Tibial artery (tissue), 4 donors: ENCODE data around the gene ALOX5AP.

Experiments used
- DNase-seq, 2 donors: peaks; one replicate each; pipeline ENCODE4 v3.0.0-alpha.2; 2019
- H3K27ac ChIP-seq, 2 donors: fragments of 200-600 bp; sonication (generic) in 1 of 2; 1 replicate in 1 of 2; 2 replicates in 1 of 2; pipeline ENCODE4 v1.5.1; 2018 to 2019; ENCODE audit warnings: mild to moderate bottlenecking in 1 of 2
- H3K27me3 ChIP-seq, 2 donors: fragments of 200-600 bp; sonication (generic) in 1 of 2; one replicate each; pipeline versions ENCODE4 v1.5.1 to v1.6.0; 2016 to 2019
- H3K36me3 ChIP-seq, 3 donors: fragments of 200-600 bp; sonication (generic) in 2 of 3; one replicate each; pipeline ENCODE4 v1.5.1; 2016 to 2019; ENCODE audit warnings: mild to moderate bottlenecking in 2 of 3
- H3K4me1 ChIP-seq, 4 donors: fragments of 200-600 bp; sonication (generic) in 2 of 4; 1 replicate in 3 of 4; 2 replicates in 1 of 4; pipeline ENCODE4 v1.5.1; 2016 to 2019
- H3K4me3 ChIP-seq, 2 donors: fragments of 200-600 bp; sonication (generic) in 1 of 2; 1 replicate in 1 of 2; 2 replicates in 1 of 2; pipeline ENCODE4 v1.5.1; 2018 to 2019; ENCODE audit warnings: mild to moderate bottlenecking in 2 of 2
- H3K9me3 ChIP-seq, 3 donors: fragments of 200-600 bp; sonication (generic) in 1 of 3; one replicate each; pipeline ENCODE4 v1.5.1; 2016 to 2019
- CTCF ChIP-seq, 2 experiments: fragments of 200-600 bp in 1 of 2; fragments of 450-650 bp in 1 of 2; IDR thresholded peaks; one replicate each; pipeline ENCODE4 v1.5.1; 2017 to 2019; ENCODE audit warnings: antibody characterized with exemption in 2 of 2, mild to moderate bottlenecking in 1 of 2, moderate library complexity in 1 of 2
- intact Hi-C: fragments of 100-400 bp; cut with DNase I; formaldehyde crosslinking; loops from one replicate; pipeline ENCODE4 v1.15.0; 2023; ENCODE audit warnings: low total_unique reads

ALOX5AP gene

GRCh38 chr13:30729801-30730200 lies 5.5 kb upstream of the ALOX5AP start:
- intact Hi-C loops, result loop anchor here (5.0 kb wide), 1 partner anchor 42 kb away; no protein-coding TSS in a partner anchor
- Histone ChIP-seq H3K9me3 (no peaks in the 10 kb centered on the region), H3K27ac (peak overlapping the region; percentile 59 to 63), H3K27me3 (no peaks in the 10 kb centered on the region), H3K4me3 (no peak overlapping the region), H3K36me3 (no peaks in the 10 kb centered on the region), H3K4me1 (peaks cover 0 to 47% (median 15%) of the 10 kb centered on the region in 4 donors)
- DNase-seq, result no peak
- TF ChIP-seq CTCF (IDR thresholded peaks at IDR 0.05), result no peak

GRCh38 chr13:30730526-30730925 lies 4.8 kb upstream of the ALOX5AP start:
- no peak for TF ChIP-seq CTCF (IDR thresholded peaks at IDR 0.05)
- H3K27me3 ChIP-seq, result no peaks in the 10 kb centered on the region
- intact Hi-C loops, result loop anchor here (5.0 kb wide), 1 partner anchor 43 kb away; no protein-coding TSS in a partner anchor
- peaks cover 0 to 42% (median 12%) of the 10 kb centered on the region in 4 donors for H3K4me1 ChIP-seq
- no peak for DNase-seq
- H3K9me3 ChIP-seq, result no peaks in the 10 kb centered on the region
- no peak overlapping the region for H3K4me3 ChIP-seq
- H3K36me3 ChIP-seq, result no peaks in the 10 kb centered on the region
- peak overlapping the region; percentile 59 to 63 for H3K27ac ChIP-seq

GRCh38 chr13:30731361-30732045 lies 3.8 kb upstream of the ALOX5AP start:
- no peak overlapping the region for H3K27ac ChIP-seq
- H3K4me3 ChIP-seq, result no peak overlapping the region
- H3K36me3 ChIP-seq, result no peaks in the 10 kb centered on the region
- intact Hi-C loops, result loop anchor here (5.0 kb wide), 1 partner anchor 44 kb away; no protein-coding TSS in a partner anchor
- no peaks in the 10 kb centered on the region for H3K9me3 ChIP-seq
- no peak for TF ChIP-seq CTCF (IDR thresholded peaks at IDR 0.05)
- peaks cover 0 to 32% (median 10%) of the 10 kb centered on the region in 4 donors for H3K4me1 ChIP-seq
- DNase-seq, result no peak
- no peaks in the 10 kb centered on the region for H3K27me3 ChIP-seq

- Histone ChIP-seq H3K36me3 (no peaks in the 10 kb centered on the region), H3K9me3 (no peaks in the 10 kb centered on the region), H3K4me3 (no peak overlapping the region), H3K4me1 (peaks cover 0 to 32% (median 10%) of the 10 kb centered on the region in 4 donors), H3K27ac (no peak overlapping the region), H3K27me3 (no peaks in the 10 kb centered on the region)
- TF ChIP-seq CTCF (IDR thresholded peaks at IDR 0.05), result no peak
- no peak for DNase-seq
- intact Hi-C loops, result loop anchor here (5.0 kb wide), 1 partner anchor 45 kb away; no protein-coding TSS in a partner anchor
Observed at GRCh38 chr13:30732046-30732390, 3.3 kb upstream of the ALOX5AP start.

- Histone ChIP-seq H3K4me3 (no peak overlapping the region), H3K27me3 (no peaks in the 10 kb centered on the region), H3K4me1 (peaks cover 0 to 14% (median 6%) of the 10 kb centered on the region in 4 donors), H3K27ac (no peak overlapping the region), H3K9me3 (no peaks in the 10 kb centered on the region), H3K36me3 (no peaks in the 10 kb centered on the region)
- no peak for DNase-seq
- intact Hi-C loops, result loop anchor here (5.0 kb wide), 1 partner anchor 47 kb away; no protein-coding TSS in a partner anchor
- no peak for TF ChIP-seq CTCF (IDR thresholded peaks at IDR 0.05)
Observed at GRCh38 chr13:30734439-30734838, 904 bp upstream of the ALOX5AP start.
